GM21786 (cell line): Measurements from ENCODE around the gene PRDM16.

Experiments
- ATAC-seq: cut with Tn5 transposase; IDR thresholded peaks from one replicate; pipeline ENCODE4 v1.9.1; 2021; ENCODE audit not compliant: unreplicated experiment

PRDM16 gene

DNA sequence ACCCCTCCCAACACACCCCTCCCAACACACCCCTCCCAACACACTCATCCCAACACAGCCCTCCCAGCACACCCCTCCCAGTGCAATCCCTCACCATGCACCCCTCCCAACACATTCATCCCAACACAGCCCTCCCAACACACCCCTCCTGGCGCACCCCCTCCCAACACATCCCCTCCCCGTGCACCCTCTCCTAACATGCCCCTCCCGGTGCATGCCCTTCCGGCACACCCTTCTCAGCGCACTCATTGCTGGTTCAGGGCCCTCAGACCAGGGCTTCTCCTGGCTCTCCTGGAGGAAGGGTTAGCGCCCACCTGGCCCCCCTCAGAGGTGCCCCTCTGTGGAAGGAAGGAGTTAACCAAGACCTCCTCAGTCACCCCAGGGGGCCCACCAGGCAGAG is 310.9 kb downstream of the PRDM16 start:
- ATAC-seq: no peak

DNA sequence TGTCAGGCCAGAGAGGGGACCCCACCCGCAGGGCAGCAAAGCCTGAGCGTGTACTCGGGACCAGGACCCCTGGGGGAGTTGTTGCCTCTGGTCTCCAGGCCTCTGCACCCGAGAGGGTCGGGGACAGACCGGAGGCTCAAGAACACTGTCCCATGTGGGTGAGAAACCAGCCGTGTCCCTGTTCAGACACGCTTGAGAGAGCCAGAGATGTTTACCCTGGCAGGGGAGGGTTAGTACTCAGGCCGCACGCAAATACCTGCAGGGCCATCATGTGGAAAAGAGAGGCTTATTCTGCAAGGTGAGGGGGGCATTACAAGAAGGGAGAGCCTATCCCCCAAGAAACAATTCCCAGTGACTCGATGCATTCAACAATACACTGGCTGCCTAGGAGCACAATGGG is 311.5 kb downstream of the PRDM16 start:
- ATAC-seq: no peak

DNA sequence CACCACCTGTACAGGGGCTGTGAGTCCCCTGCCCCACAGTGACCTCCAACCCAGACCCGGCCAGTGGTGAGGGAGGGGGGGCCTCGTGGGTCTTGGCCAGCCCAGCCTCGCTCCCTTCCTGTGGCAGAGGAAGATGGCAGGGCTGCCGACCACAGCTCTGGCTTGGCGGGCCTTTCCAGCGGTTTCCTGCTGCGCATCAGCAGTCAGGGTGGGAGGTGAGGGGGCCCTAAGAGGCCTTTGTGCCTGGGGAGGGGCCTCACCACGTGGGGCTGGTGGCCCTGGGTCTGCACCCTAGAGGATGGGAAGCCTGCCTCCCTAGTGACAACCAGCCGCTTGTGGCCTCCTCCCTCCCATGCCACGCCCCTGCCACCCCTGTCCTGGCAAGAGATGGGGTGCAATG is 312.9 kb downstream of the PRDM16 start:
- ATAC-seq: no peak

DNA sequence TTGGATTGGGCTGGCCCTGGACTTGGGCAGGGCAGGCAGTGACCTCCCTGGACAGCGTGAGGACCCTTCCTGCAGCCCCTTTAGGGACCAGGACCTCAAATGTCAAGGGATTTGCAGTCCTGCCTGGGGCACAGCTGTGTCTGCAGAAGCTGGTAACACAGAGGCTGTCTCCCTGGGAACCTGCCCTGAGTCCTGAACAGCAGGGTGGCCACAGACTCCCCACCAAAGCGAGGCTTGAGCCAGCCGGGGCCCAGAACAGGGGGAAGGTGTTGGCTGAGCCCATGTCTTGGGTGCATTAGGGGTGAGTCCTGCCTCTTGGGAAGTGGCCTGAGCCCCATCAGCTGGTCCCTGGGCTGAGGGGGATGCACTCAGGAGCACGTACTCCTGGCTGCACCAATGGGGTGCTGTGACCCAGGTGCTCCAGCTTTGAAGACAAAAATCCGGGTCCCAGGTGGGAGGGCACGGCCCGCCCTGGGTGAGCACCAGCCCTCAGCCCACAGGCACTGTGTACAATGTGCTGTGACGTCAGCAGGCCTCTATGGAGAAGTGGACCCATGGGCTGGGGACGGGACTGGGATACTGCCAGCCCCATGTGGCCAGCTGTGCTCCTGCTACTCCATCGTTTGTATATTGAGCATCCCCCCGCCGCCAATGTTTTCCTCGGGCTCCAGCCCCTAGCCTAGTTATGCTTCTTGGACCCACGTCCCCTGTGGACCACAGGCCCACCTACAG is 313.5 kb downstream of the PRDM16 start:
- ATAC-seq: no peak

DNA sequence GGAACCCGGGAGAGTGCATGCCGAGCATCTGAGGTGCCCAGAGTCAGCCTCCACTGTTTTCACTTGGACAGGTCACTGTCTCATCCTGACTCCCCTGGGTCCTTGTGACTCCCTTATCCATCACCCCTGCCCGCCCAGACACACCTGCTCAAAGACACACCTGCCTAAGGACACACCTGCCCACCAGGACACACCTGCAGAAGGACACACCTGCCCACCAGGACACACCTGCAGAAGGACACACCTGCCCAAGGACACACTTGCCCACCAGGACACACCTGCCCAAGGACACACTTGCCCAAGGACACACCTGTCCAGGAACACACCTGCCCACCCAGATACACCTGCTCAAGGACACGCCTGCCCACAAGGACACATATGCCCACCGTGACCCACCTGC is 314.7 kb downstream of the PRDM16 start:
- no peak for ATAC-seq

DNA sequence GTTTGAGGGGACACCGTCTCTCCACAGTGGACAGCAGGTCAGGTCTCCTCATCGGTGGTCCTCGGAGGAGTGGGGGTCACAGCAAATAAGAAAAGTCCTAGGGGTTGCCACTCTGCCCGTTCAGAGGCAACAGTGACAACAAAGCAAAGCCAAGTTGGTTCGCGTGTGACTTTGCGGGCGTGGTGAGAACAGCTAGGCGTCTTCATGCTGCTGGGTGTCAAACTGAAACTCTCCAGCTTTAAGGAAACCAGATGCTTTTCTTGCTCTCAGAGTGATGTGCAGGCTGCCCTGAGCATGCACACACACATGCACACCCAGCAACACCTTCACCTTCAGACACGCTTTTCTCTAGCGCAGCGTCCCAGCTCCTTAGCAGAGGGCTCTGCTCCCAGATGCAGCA is 315.4 kb downstream of the PRDM16 start:
- ATAC-seq: no peak

DNA sequence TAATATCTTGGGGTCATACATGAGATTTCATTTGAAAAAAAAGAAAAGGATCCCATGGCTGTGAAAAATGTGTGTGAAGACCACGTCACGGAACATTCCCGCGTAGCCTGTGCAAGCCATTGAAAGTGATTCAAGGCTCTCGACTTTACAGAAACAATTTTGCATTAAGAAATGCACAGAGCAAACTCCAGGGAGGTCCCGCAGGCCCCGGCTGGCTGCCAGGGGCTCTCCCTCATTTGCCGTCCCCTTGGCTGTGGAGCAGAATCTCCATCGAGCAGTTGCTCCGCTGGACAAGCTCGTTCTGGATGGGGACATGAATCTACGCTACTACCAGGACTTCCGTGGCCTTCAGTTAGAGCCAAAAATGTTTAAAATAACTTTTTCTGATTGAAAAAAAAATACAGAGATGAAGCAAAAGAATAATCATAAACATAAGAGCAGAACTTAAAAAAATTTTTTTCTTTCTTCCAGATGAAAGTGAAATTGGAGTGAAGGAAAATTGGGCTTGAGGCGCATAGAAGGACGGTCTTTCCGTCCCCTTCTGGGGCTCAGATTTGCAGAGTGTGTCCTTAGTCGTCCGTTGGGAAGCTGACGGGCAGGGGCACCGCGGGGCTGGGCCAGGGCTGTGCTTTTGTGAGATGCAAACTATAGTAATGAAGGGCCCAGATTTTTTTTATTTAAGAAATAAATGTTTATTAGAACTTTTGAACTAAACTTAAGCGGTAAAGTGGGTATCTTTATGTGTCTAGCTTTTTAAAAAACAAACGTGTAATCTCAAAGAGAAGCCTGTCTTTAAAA is 317.4 kb downstream of the PRDM16 start:
- ATAC-seq: no peak

DNA sequence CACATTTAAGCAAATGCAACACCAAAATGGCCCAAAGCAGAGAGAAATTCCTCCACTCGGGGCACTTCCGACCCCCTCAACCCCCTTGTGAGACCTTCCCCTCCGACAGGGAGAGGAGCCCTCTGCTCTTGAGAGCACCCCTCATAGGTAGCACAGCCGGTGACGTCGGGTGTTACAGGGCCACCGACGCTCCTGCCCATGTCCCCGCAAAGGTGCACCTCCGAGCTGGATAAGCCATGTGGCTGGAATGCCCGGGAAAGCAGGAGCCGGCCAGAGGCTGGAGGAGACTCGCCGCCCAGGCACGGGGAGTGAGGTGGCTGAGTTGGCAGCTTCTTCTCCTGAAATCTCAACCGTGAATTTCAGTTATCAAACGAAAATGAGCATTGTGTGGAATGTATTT is 318.4 kb downstream of the PRDM16 start:
- ATAC-seq: no peak

DNA sequence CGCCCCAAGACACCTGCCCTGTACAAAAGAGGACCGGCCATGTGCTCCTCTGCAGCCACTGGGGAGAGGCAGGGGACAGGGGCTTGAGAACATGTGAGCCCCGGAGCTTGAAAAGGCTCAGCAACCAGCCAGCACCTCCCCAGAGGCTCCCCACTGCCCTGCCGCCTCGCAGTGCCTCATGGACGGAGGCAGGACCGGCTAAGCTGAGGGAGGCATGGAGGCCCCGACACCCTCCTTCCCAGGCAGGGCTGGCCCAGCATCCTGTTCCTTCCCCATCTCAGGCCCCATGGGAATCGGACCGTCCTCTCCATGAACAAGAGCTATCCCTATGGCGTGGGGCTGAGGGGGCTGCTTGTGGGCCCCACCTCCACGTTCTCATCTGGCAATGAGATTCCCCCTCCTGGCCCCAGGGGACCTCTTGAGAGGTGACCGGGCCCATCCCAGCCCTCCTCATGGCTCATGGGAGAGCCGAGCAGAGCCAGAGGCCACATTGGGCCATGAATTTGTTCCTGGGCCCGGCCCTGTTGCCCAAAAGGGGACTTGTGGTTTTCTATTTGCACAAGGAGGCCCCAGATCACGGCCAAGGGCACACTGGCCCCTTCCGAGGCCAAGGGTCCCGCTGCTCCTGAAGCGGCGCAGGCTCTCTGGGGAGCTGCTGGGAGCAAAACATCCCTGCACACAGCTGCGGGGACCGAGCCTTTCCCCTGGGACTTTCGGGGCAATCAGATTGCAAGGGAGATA is 320.3 kb downstream of the PRDM16 start:
- ATAC-seq: no peak

DNA sequence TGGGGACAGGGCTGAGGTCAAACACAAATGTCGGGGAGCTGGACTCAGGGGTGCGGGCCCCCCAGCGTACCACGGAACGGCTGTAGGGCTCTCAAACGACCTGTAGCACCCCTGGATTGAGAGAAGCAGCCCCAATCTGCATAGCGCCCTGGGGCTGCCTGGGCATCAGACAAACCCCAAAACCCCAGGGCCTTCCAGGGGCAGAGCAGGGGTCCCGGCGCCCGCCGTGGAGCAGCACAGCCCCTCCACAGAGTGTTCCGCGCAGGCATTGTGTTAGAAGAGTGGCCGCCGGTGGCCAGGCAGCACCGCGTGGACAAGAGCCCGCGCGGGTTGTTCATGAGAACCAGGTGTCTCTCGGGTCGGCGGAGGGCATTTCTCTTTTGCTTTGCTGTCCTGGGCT is 321.3 kb downstream of the PRDM16 start:
- no peak for ATAC-seq

DNA sequence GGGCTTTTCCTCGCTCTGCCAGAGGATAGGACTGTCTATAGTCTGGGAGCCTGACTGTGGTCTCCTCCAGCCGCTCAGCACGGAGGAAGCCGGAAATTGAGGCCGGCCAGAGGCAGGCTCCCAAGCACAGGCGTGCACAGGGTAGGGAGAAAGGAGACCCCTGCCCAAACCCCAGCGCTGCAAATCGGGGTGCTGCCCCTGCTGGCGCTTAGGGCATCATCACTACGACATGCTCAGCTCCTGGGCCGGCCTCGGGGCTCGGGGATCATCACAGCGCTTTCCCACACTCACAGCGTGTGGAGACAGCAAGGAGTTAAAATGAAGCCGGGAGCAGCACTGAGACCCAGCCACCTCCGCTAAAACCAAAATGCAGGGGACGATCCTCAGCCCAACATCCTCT is 322.7 kb downstream of the PRDM16 start:
- ATAC-seq: no peak

DNA sequence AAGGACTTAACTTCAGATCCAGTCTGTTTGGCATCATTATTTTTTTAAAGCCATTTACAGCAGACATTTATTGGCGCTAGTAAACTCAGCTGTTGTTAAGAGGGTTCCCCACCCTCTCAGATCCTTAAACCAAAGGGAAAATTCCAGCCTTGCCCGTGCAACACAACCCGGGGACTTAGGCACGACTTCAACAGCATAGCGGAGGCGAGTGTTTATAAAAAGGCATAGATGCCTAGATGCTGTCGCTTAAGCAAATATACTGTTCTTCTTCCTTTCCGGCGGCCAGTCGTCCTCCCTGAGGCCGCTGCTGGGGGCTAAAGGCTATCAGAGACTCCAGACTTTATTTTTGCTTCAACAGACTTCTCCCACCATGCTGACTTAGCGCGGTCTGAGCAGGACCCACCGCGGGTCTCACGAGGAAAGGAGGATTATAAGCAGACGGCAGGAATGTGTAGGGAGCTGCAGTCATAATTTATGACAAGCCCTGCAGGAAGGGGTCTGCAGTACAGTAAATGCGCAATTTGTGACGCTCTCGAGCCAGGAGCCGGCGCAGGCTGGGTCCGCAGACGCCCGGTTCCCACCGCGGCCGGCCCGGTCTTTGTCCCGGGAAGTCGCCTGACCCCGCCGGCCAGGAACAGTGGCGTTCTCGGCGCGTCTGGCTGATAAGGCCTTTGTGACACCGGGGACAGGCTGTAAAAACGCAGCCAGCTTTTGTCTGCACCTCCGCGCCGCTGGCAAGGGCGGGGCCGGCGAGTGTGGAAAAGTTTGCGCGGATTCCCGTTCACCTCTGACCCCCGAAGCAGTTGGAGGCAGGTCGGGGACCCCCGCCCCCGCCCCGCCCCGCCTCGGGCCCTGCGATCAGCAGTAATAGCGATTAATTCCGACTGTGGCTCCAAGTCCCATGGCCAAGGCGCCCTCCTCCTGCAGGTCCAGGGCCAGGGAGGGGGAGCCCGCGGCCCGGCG is 324.3 kb downstream of the PRDM16 start:
- no peak for ATAC-seq

DNA sequence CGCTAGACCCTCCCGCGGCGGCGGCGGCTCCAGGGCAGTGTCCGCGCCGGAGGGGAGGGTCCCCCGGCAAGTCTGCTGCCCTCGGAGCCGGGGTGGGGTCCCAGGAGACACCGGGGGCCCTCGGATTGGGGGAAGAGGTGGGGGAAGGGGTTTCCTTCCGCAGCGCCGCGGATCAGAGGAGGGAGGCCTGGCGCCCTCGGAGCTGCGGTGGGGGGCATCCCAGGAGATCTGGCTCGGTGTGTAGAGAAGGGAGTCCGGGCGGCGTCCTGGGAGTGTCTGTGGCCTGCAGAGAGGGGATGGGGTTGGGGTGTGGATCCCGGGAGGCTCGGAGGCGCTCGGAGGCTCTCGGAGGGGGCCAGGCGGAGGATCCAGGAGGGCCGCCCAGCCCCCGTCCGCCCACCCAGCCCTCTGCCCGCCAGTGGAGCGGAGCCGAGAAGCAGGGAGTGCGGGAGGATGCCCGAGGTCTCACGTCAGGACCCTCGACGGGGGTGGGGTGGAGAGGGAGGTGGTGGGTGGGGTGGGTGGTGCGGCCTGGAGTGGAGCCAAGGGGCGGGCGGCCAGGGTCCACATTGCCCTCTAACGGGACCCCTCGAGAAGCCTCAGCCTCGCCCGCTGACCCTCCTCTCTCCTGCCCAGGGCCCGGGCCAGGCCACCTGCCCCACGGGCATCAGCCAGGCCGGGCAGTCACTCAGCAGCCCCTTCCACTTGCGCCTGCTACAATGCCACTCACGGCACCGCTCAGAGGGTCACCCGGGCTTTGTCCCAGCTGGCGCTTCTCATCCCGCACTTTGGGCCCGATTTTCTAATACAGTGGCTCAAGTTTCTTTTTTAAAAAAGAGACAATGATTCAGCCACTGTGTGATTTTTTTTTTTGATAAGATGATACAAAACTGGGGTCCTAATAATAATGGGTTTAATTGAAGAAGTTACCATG is 325.3 kb downstream of the PRDM16 start:
- ATAC-seq: no peak

DNA sequence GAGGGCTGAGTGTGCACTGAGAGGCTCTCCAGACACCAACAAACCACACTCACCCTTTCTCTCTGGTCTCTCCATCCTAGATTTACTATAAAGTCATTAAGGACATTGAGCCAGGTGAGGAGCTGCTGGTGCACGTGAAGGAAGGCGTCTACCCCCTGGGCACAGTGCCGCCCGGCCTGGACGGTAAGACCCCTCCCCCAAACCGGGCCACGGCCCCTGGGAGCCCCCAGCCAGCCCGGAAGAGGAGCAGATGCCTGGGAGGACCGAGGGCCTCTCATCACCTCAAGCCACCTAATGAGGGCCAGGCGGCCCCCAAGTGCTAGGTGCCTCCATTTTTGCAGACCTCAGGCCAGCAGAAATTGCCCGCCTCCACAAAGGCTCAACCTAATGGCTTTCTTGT is 327.4 kb downstream of the PRDM16 start:
- no peak for ATAC-seq

DNA sequence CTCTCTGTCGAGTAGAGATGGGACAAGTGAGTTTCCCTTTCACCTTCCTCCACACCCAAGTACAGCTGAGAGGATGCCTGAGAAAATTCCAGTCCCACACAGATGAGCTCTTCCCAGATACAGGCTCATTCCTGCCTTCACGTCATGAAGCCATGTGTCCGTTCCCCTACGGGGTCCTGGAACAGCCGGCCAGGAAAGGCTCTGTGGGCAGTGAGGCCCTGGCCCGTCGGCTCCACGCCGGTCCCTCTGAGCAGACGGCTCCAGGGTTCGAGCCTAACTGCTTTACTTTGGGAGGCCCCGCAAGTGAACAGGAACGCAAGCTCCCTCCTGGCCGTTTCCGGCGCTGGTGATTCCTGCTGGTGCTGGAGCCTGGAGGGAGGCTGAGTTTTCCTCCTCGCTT is 328.3 kb downstream of the PRDM16 start:
- no peak for ATAC-seq

DNA sequence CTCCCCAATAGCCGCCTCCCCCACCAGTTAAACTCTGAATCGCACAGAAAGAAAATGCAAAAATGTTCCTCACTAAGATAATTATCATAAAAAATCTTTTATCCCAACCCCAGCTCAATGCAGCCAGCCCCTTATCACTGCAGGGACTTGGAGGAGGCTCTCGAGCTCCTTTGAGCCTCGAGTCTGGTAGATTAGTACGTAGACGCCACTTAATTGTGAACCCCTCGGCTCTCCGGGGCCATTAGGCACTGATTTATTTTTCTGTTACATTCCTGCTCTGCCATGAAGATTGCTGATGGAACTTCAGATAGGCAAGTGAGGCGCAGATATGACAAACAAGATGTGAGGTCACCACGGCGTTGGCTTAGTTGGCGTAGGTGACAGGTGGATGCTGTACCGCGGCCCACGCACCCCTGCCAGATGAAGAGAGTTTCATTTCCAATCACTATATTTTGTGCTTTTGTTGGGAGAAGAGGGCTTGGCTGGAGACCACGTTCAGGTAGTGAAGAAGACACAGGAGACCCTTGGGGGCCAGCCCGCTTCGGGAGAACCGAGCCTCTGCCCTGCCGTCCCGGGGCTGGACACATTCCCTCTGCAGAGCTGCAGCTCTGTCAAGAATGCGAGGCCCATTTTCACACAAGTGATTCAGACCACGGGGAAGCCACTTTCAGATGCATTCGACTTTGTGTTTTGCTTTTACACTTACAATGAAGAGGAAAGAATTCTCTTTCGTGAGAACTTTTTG is 329.6 kb downstream of the PRDM16 start:
- no peak for ATAC-seq

DNA sequence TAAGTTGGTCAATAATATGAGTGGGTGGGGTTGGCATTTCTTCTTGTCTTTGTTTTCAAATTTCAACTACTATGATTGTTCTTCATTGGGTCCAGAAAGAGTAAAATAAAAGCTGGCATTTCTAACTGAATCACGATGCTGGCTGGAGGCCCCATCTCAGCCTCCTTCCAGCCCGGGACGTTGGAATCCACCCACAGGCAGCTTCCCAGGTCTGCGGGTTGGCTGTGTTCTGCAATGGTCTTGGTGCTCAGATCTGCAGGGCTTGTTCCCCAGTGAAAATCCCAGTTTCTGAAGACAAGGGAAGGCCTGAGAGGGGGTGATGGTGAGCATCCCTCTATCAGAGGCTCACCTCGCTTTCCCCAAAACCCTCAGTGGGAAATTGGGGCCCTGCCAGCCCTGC is 330.7 kb downstream of the PRDM16 start:
- no peak for ATAC-seq

DNA sequence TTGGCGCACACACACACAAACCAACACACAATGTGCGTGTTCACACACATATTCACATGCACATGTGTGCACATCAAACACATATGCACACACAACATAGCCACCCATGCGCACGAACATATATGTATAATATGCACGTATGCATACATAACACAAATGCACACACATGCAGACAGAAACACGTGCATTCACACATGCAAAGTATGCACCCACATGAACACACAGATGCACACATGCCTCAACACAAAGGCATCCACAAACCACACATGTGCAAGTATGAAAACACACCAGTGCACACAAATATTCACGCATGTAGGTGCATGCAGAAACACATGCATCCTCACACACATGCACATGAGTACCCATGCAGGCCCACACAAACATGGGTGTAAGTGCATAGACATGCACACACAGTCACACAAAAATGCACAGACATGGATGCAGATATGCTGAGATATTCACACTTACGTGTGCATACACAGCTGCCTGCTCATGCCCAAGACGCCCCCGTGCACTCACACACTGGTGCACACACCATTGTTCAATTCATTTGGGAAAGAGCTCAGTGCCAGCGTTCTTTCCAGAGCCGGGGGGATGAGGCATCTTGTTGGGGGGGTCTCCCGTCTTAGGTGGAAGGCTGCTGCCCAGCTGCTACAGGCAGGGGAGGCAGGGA is 332.7 kb downstream of the PRDM16 start:
- no peak for ATAC-seq
